Measurements from ENCODE around the gene CFAP97D2. TPM values are rescaled to one million over a fixed set of nuclear protein-coding genes. Genes with fewer than 3 reads are reported as not detected.

CFAP97D2 gene
- total RNA-seq, 4 donors from 2014 or later, result not detected

GRCh38 chr13:114203536-114203935 lies 24.5 kb downstream of the CFAP97D2 start:
- 70 to 75% methylated on average over 4 of the region's 4 CpGs for WGBS, 2 donors
- no peak for DNase-seq (ENCODE audit: low spot score in 2 of 2)
- TF ChIP-seq, protein P1, sequence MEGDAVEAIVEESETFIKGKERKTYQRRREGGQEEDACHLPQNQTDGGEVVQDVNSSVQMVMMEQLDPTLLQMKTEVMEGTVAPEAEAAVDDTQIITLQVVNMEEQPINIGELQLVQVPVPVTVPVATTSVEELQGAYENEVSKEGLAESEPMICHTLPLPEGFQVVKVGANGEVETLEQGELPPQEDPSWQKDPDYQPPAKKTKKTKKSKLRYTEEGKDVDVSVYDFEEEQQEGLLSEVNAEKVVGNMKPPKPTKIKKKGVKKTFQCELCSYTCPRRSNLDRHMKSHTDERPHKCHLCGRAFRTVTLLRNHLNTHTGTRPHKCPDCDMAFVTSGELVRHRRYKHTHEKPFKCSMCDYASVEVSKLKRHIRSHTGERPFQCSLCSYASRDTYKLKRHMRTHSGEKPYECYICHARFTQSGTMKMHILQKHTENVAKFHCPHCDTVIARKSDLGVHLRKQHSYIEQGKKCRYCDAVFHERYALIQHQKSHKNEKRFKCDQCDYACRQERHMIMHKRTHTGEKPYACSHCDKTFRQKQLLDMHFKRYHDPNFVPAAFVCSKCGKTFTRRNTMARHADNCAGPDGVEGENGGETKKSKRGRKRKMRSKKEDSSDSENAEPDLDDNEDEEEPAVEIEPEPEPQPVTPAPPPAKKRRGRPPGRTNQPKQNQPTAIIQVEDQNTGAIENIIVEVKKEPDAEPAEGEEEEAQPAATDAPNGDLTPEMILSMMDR (IDR thresholded peaks at IDR 0.05), result no peak
- TF ChIP-seq POLR2A (IDR thresholded peaks at IDR 0.05), result no peak
- no peak for TF ChIP-seq EP300 (IDR thresholded peaks at IDR 0.05)
- H3K27me3 ChIP-seq, result peaks cover 0 to 8% of the 10 kb centered on the region in 2 donors
- H3K4me1 ChIP-seq, result no peaks in the 10 kb centered on the region
- H3K27ac ChIP-seq, result no peak overlapping the region
- peaks cover 0 to 5% (median 0%) of the 10 kb centered on the region in 4 donors for H3K9me3 ChIP-seq
- H3K4me3 ChIP-seq, result no peak overlapping the region
- no peaks in the 10 kb centered on the region for H3K36me3 ChIP-seq

DNA sequence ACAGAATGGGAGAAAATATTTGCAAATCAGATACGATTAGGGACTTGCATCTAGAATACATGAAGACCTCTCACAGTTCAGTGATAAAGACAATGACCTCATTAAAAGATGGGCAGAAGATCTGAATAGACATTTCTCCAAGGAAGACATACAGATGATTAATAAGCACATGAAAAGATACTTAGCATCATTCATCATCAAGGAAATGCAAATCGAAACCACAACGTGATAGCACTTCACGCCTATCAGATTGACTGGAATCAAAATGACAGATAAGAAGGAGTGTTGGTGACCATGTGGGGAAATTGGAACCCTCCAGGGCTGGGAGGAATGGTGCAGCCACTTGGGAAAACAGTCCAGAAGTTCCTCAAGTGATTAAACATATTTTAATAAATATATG lies 25.8 kb downstream of the CFAP97D2 start:
- Histone ChIP-seq H3K36me3 (no peaks in the 10 kb centered on the region), H3K27me3 (peaks cover 0 to 7% of the 10 kb centered on the region in 2 donors), H3K9me3 (peaks cover 0 to 5% (median 0%) of the 10 kb centered on the region in 4 donors), H3K27ac (no peak overlapping the region), H3K4me3 (no peak overlapping the region), H3K4me1 (no peaks in the 10 kb centered on the region)
- WGBS, 2 donors, result 81 to 90% methylated on average over 4 of the region's 4 CpGs
- DNase-seq (ENCODE audit: low spot score in 2 of 2), result no peak
- no peak for TF ChIP-seq EP300 (IDR thresholded peaks at IDR 0.05)
- no peak for TF ChIP-seq POLR2A (IDR thresholded peaks at IDR 0.05)

DNA sequence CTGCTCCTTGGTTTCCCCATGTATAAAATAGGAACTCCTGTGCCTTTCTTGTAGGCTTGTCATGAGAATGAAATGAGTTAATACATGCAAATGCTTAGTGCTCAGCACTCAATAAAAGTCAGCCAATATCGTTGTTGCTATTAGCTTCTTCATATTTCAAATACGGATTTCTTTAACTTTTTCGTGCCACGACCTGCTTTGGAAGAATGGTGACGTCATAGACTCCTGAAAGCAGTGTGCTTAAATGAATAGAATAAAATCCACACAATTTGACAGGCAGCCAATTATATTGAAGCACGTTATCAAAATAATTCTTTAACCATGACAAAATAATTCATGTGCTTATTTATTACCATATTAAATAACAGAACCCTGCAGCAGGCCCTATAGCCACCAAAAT lies 29.1 kb downstream of the CFAP97D2 start:
- 68 to 80% methylated on average over 6 of the region's 6 CpGs for WGBS, 2 donors
- H3K4me3 ChIP-seq, result no peak overlapping the region
- DNase-seq (ENCODE audit: low spot score in 2 of 2), result no peak
- H3K27ac ChIP-seq, result no peak overlapping the region
- peaks cover 0 to 4% of the 10 kb centered on the region in 2 donors for H3K27me3 ChIP-seq
- H3K4me1 ChIP-seq, result no peaks in the 10 kb centered on the region
- TF ChIP-seq, protein P1 (IDR thresholded peaks at IDR 0.05), result no peak
- TF ChIP-seq POLR2A (IDR thresholded peaks at IDR 0.05), result no peak
- no peak for TF ChIP-seq EP300 (IDR thresholded peaks at IDR 0.05)
- peaks cover 0 to 5% (median 0%) of the 10 kb centered on the region in 4 donors for H3K9me3 ChIP-seq
- no peaks in the 10 kb centered on the region for H3K36me3 ChIP-seq

GRCh38 chr13:114211446-114212157 lies 32.5 kb downstream of the CFAP97D2 start:
- H3K4me3 ChIP-seq, result no peak overlapping the region
- WGBS, 2 donors, result 78 to 83% methylated on average over 26 of the region's 26 CpGs
- no peak for TF ChIP-seq EP300 (IDR thresholded peaks at IDR 0.05)
- TF ChIP-seq, protein P1 (IDR thresholded peaks at IDR 0.05), result no peak
- no peak for TF ChIP-seq POLR2A (IDR thresholded peaks at IDR 0.05)
- H3K36me3 ChIP-seq, result no peaks in the 10 kb centered on the region
- no peak overlapping the region for H3K27ac ChIP-seq
- no peaks in the 10 kb centered on the region for H3K4me1 ChIP-seq
- no peak for DNase-seq (ENCODE audit: low spot score in 2 of 2)
- H3K9me3 ChIP-seq, result peaks cover 0 to 5% (median 0%) of the 10 kb centered on the region in 4 donors
- peaks cover 0 to 16% of the 10 kb centered on the region in 2 donors for H3K27me3 ChIP-seq

- H3K36me3 ChIP-seq, result no peaks in the 10 kb centered on the region
- 62 to 70% methylated on average over 6 of the region's 6 CpGs for WGBS, 2 donors
- no peaks in the 10 kb centered on the region for H3K4me1 ChIP-seq
- H3K9me3 ChIP-seq, result peaks cover 0 to under 1% (median 0%) of the 10 kb centered on the region in 4 donors
- TF ChIP-seq POLR2A (IDR thresholded peaks at IDR 0.05) (no peak), EP300 (IDR thresholded peaks at IDR 0.05) (no peak)
- TF ChIP-seq, protein P1 (IDR thresholded peaks at IDR 0.05), result no peak
- peaks cover 0 to 16% of the 10 kb centered on the region in 2 donors for H3K27me3 ChIP-seq
- no peak overlapping the region for H3K27ac ChIP-seq
- DNase-seq (ENCODE audit: low spot score in 2 of 2), result no peak
- no peak overlapping the region for H3K4me3 ChIP-seq
Measured at GRCh38 chr13:114212158-114212495, 33.1 kb downstream of the CFAP97D2 start.
